Liver (tissue), 9 donors: ENCODE results near the gene AMPH. TPM values are rescaled to one million over a fixed set of nuclear protein-coding genes. Genes with fewer than 3 reads are reported as not detected.

Experiments
- DNase-seq: peaks from one replicate; pipeline ENCODE4 v3.0.0-alpha.2; 2017; ENCODE audit warnings: low spot score
- H3K27ac ChIP-seq, 2 donors: one replicate each; pipeline ENCODE4 v1.7.0; 2013; ENCODE audit warnings: inconsistent platforms in 2 of 2, low read length in 2 of 2, control low read depth in 1 of 2, low read depth in 1 of 2, mild to moderate bottlenecking in 1 of 2
- H3K27me3 ChIP-seq, 4 donors: one replicate each; pipeline versions ENCODE4 v1.6.1 to v1.7.0; 2013; ENCODE audit warnings: low read length in 3 of 4, inconsistent platforms in 1 of 4, mild to moderate bottlenecking in 1 of 4, moderate library complexity in 1 of 4; ENCODE audit not compliant: control insufficient read depth in 4 of 4, insufficient read depth in 4 of 4
- H3K36me3 ChIP-seq, 4 donors: one replicate each; pipeline versions ENCODE4 v1.6.1 to v1.7.0; 2013; ENCODE audit warnings: low read length in 3 of 4, mild to moderate bottlenecking in 3 of 4, low read depth in 1 of 4, moderate library complexity in 1 of 4; ENCODE audit not compliant: control insufficient read depth in 4 of 4, insufficient read depth in 3 of 4
- H3K4me1 ChIP-seq, 4 donors: one replicate each; pipeline versions ENCODE4 v1.6.1 to v1.7.0; 2013; ENCODE audit warnings: low read length in 3 of 4, mild to moderate bottlenecking in 3 of 4, moderate library complexity in 1 of 4; ENCODE audit not compliant: control insufficient read depth in 4 of 4, insufficient read depth in 4 of 4
- H3K4me3 ChIP-seq, 3 donors: one replicate each; pipeline versions ENCODE4 v1.6.1 to v1.7.0; 2013; ENCODE audit warnings: low read length in 3 of 3, control low read depth in 1 of 3, low read depth in 1 of 3, mild to moderate bottlenecking in 1 of 3
- H3K9ac ChIP-seq, 2 donors: one replicate each; pipeline ENCODE4 v1.7.0; 2013; ENCODE audit warnings: low read length in 2 of 2, mild to moderate bottlenecking in 2 of 2, moderate library complexity in 2 of 2, control low read depth in 1 of 2, low read depth in 1 of 2
- H3K9me3 ChIP-seq, 4 donors: one replicate each; pipeline versions ENCODE4 v1.6.1 to v1.7.0; 2013; ENCODE audit warnings: low read length in 3 of 4; ENCODE audit not compliant: control insufficient read depth in 4 of 4
- EGR1 ChIP-seq, 2 donors: IDR thresholded peaks; 2 replicates each; pipeline ENCODE4 v1.6.1; 2016 to 2018; ENCODE audit warnings: antibody characterized with exemption in 2 of 2, low read depth in 2 of 2
- FOXA2 ChIP-seq: IDR thresholded peaks from 2 replicates; pipeline ENCODE4 v1.6.1; 2016; ENCODE audit warnings: antibody characterized with exemption
- GABPA ChIP-seq, 2 donors: IDR thresholded peaks in 1 of 2; conservative IDR thresholded peaks in 1 of 2; 2 replicates each; pipeline ENCODE4 v1.6.1; 2016; ENCODE audit warnings: antibody characterized with exemption in 2 of 2, mild to moderate bottlenecking in 1 of 2, moderate library complexity in 1 of 2
- NR2F2 ChIP-seq: IDR thresholded peaks from 2 replicates; pipeline ENCODE4 v1.6.1; 2016; ENCODE audit warnings: antibody characterized with exemption
- RAD21 ChIP-seq, 2 donors: IDR thresholded peaks; 2 replicates each; pipeline ENCODE4 v1.6.1; 2016; ENCODE audit warnings: antibody characterized with exemption in 2 of 2, mild to moderate bottlenecking in 2 of 2
- RXRA ChIP-seq, 2 donors: IDR thresholded peaks; 2 replicates each; pipeline ENCODE4 v1.6.1; 2017 to 2018; ENCODE audit warnings: antibody characterized with exemption in 2 of 2, mild to moderate bottlenecking in 1 of 2
- TAF1 ChIP-seq: conservative IDR thresholded peaks from 2 replicates; pipeline ENCODE4 v1.6.1; 2016; ENCODE audit warnings: antibody characterized with exemption, mild to moderate bottlenecking
- YY1 ChIP-seq: IDR thresholded peaks from 2 replicates; pipeline ENCODE4 v1.6.1; 2016; ENCODE audit warnings: antibody characterized with exemption, mild to moderate bottlenecking
- WGBS: extraction: QIAGEN DNeasy Blood & Tissue Kit; methylation state at CpG from one replicate; pipeline ENCODE4 v1.1.7; 2013; 5-methylcytosine and 5-hydroxymethylcytosine counted together
- polyA plus RNA-seq, 2 donors: library from polyadenylated mRNA; stranded (reverse) in 1 of 2; unstranded in 1 of 2; fragments of 200-250 nt in 1 of 2; fragments of >200 nt in 1 of 2; fragmentation: Nextera tagmentation in 1 of 2; extraction: Ambion mirVana in 1 of 2; gene quantifications; one replicate each; pipeline versions ENCODE4 v1.2.1 to v1.2.3, GENCODE V29; 2013 to 2015
- total RNA-seq, 2 donors: library from RNA; depleted of rRNA; stranded (reverse); fragments of >200 nt; gene quantifications; one replicate each; pipeline ENCODE4 v1.2.3, GENCODE V29; 2014
- TF ChIP-seq, protein P1 (sequence below): fragments of 150-350 bp; IDR thresholded peaks from 2 replicates; pipeline ENCODE4 v1.5.1; 2017; ENCODE audit warnings: improper control_type of control experiment, low read depth, low read length; ENCODE audit not compliant: missing input control
- TF ChIP-seq, protein P2 (sequence below): IDR thresholded peaks from 2 replicates; pipeline ENCODE4 v1.6.1; 2016; ENCODE audit warnings: antibody characterized with exemption
- TF ChIP-seq, protein P3 (sequence below): IDR thresholded peaks from 2 replicates; pipeline ENCODE4 v1.6.1; 2016; ENCODE audit warnings: antibody characterized with exemption, mild to moderate bottlenecking
- donor health status: healthy.
- donor health status: healthy.
- donor health status: healthy.
- donor health status: healthy.
- donor health status: healthy.

AMPH gene
- total and polyA plus RNA-seq, 4 donors = 0.13 to 0.25 (median 0.20) TPM

DNA sequence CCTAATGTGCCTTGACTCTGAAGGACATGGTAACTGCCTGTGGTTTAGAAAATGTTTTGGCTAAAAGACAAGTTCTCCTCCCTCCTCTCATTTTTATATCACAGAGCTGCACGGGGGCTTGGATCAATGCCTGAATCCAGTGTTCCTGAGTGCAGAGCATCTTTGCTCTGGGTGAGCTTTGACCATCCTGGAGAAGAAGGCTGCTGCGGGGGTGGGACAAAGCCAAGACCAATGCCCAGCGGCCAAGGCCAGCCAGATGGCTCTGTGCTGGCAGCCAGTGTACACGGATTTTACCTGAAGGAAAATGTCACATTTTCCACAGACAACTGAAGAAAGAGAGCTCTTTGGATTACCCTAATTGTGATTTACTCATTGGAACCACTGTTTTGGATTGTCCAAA lies 255.7 kb downstream of the AMPH start:
- Histone ChIP-seq H3K4me3 (no peak overlapping the region), H3K9ac (no peak overlapping the region), H3K36me3 (no peaks in the 10 kb centered on the region), H3K27me3 (no peaks in the 10 kb centered on the region), H3K27ac (no peak overlapping the region), H3K4me1 (no peaks in the 10 kb centered on the region), H3K9me3 (no peaks in the 10 kb centered on the region)
- no peak for DNase-seq
- TF ChIP-seq TAF1 (no peak), YY1 (no peak), GABPA (IDR thresholded peaks at IDR 0.05 in 1 of 2, conservative IDR thresholded peaks at IDR 0.05 in 1 of 2) (no peak), NR2F2 (no peak), RAD21 (IDR thresholded peaks at IDR 0.05) (no peak), FOXA2 (no peak), EGR1 (IDR thresholded peaks at IDR 0.05; ENCODE audit: low read depth in 2 of 2) (no peak)
- TF ChIP-seq, protein P1, sequence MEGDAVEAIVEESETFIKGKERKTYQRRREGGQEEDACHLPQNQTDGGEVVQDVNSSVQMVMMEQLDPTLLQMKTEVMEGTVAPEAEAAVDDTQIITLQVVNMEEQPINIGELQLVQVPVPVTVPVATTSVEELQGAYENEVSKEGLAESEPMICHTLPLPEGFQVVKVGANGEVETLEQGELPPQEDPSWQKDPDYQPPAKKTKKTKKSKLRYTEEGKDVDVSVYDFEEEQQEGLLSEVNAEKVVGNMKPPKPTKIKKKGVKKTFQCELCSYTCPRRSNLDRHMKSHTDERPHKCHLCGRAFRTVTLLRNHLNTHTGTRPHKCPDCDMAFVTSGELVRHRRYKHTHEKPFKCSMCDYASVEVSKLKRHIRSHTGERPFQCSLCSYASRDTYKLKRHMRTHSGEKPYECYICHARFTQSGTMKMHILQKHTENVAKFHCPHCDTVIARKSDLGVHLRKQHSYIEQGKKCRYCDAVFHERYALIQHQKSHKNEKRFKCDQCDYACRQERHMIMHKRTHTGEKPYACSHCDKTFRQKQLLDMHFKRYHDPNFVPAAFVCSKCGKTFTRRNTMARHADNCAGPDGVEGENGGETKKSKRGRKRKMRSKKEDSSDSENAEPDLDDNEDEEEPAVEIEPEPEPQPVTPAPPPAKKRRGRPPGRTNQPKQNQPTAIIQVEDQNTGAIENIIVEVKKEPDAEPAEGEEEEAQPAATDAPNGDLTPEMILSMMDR = no peak
- whole genome bisulfite sequencing = 76% methylated on average over 4 of the region's 4 CpGs

DNA sequence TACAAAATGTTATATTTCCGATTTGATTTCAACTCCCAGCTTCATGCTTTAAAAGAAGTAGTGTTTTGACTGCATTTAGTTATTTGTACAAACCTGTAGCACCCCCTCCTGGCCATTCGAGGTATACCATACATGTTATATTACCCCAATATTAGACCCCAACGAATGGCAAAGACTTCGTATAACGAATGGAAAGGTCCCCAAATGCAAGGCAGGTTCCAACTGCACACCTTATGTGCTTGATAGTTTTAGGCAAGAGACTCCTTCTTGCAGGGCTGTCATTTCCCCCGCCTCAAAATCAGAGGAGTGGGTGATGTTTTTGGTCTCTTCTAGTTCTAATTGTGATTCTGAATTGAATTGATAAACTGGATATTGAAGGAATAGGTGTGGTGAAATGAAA lies 256.7 kb downstream of the AMPH start:
- peaks cover 0 to 3% (median 0%) of the 10 kb centered on the region in 4 donors for H3K4me1 ChIP-seq

More for the DNA sequence above, 256.7 kb downstream of the AMPH start:
- Histone ChIP-seq H3K9me3 (no peaks in the 10 kb centered on the region), H3K9ac (no peak overlapping the region), H3K27me3 (no peaks in the 10 kb centered on the region), H3K4me3 (no peak overlapping the region), H3K27ac (no peak overlapping the region), H3K36me3 (no peaks in the 10 kb centered on the region)
- TF ChIP-seq RAD21 (IDR thresholded peaks at IDR 0.05) = peak in 1 of 2 donors; percentile 68
- no peak for TF ChIP-seq RXRA (IDR thresholded peaks at IDR 0.05)
- TF ChIP-seq NR2F2 = no peak
- TF ChIP-seq, protein P1 = peak; percentile 39
- TF ChIP-seq, protein P2, sequence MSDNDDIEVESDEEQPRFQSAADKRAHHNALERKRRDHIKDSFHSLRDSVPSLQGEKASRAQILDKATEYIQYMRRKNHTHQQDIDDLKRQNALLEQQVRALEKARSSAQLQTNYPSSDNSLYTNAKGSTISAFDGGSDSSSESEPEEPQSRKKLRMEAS = no peak
- TF ChIP-seq, protein P3, sequence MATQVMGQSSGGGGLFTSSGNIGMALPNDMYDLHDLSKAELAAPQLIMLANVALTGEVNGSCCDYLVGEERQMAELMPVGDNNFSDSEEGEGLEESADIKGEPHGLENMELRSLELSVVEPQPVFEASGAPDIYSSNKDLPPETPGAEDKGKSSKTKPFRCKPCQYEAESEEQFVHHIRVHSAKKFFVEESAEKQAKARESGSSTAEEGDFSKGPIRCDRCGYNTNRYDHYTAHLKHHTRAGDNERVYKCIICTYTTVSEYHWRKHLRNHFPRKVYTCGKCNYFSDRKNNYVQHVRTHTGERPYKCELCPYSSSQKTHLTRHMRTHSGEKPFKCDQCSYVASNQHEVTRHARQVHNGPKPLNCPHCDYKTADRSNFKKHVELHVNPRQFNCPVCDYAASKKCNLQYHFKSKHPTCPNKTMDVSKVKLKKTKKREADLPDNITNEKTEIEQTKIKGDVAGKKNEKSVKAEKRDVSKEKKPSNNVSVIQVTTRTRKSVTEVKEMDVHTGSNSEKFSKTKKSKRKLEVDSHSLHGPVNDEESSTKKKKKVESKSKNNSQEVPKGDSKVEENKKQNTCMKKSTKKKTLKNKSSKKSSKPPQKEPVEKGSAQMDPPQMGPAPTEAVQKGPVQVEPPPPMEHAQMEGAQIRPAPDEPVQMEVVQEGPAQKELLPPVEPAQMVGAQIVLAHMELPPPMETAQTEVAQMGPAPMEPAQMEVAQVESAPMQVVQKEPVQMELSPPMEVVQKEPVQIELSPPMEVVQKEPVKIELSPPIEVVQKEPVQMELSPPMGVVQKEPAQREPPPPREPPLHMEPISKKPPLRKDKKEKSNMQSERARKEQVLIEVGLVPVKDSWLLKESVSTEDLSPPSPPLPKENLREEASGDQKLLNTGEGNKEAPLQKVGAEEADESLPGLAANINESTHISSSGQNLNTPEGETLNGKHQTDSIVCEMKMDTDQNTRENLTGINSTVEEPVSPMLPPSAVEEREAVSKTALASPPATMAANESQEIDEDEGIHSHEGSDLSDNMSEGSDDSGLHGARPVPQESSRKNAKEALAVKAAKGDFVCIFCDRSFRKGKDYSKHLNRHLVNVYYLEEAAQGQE = no peak
- DNase-seq = no peak
- 52% methylated on average over 6 of the region's 6 CpGs for WGBS
